ENCODE measurements around the gene HOXA2. TPM values are rescaled to one million over a fixed set of nuclear protein-coding genes. Genes with fewer than 3 reads are reported as not detected.

The HOXA2 gene
- total RNA-seq, 1 donor from 2014 or later, result 2.0 TPM

DNA sequence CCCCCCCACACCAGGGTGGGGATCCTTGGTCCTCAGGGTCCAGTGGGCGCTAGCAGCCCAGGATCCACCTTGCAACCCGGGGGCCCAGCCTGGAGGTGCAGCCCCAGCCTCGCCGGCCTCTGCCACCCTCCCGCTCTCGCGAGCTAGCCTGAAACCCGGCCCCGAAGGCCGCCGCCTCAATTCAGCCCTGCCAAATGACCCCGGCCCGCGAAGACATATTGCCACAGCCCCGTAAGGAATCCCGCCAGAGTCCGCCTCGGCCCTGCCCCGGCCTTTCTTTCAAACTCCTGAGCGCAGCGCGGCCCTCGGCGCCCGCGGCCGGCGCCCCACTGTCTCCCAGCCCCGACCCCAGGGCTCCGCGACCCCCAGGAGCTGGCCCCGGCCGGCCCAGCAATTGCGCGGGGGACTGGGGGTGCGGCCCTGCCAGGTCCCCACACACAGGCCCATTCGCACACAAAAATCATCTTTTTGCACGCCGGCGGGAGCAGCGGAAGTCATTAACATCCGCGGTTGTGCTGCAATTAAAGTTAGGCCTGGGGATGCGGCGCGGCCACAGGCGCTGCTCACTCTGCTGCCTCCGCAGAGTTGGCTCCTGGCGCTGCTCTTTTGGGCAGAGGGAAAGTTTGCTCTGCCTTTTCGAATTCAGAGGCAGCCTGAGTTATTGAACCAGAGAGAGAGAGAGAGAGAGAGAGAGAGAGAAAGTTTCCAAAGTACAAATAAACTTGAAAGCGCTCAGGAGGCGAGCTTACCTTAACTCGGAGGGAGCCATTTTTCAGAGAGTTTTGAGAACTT, 37.0 kb upstream of the HOXA2 start:
- intact Hi-C loops (cut with DNase I), result no loop called here
- DNase-seq (ENCODE audit: extremely low spot score in 2 of 2), result no peak
- Histone ChIP-seq H3K9me3 (no peaks in the 10 kb centered on the region), H3K36me3 (peaks cover 0 to 9% of the 10 kb centered on the region in 2 donors), H3K4me3 (peak overlapping the region in 1 of 2 donors; percentile 23), H3K27ac (no peak overlapping the region), H3K4me1 (peaks cover 8% of the 10 kb centered on the region), H3K27me3 (no peaks in the 10 kb centered on the region)
- TF ChIP-seq POLR2AphosphoS5 (IDR thresholded peaks at IDR 0.05; ENCODE audit: insufficient read depth in 1 of 2, low read depth in 1 of 2) (no peak), POLR2A (IDR thresholded peaks at IDR 0.05) (no peak)
- TF ChIP-seq, protein P1, sequence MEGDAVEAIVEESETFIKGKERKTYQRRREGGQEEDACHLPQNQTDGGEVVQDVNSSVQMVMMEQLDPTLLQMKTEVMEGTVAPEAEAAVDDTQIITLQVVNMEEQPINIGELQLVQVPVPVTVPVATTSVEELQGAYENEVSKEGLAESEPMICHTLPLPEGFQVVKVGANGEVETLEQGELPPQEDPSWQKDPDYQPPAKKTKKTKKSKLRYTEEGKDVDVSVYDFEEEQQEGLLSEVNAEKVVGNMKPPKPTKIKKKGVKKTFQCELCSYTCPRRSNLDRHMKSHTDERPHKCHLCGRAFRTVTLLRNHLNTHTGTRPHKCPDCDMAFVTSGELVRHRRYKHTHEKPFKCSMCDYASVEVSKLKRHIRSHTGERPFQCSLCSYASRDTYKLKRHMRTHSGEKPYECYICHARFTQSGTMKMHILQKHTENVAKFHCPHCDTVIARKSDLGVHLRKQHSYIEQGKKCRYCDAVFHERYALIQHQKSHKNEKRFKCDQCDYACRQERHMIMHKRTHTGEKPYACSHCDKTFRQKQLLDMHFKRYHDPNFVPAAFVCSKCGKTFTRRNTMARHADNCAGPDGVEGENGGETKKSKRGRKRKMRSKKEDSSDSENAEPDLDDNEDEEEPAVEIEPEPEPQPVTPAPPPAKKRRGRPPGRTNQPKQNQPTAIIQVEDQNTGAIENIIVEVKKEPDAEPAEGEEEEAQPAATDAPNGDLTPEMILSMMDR (IDR thresholded peaks at IDR 0.05), result no peak

DNA sequence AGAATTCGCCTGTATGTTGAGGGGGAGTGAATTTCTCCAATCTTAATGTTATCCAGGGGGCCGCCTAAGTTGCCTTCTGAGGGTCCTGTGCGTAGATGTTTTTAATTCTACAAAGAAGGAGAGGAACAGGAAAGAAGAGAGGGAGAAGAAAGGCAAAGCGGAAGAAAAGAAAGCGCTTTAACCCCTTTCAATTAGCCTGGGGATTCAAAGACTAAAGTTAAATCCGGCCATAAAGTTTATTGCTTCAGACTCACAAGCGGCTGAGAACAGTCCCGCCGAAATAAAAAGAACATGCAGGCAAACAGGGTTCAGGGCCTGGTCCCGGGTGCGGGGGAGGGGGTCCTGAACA, 36.5 kb upstream of the HOXA2 start:
- Histone ChIP-seq H3K4me3 (no peak overlapping the region), H3K36me3 (peaks cover 0 to 4% of the 10 kb centered on the region in 2 donors), H3K27ac (no peak overlapping the region), H3K4me1 (peaks cover 8% of the 10 kb centered on the region), H3K27me3 (no peaks in the 10 kb centered on the region), H3K9me3 (no peaks in the 10 kb centered on the region)
- intact Hi-C loops (cut with DNase I), result no loop called here
- DNase-seq (ENCODE audit: extremely low spot score in 2 of 2), result no peak
- no peak for TF ChIP-seq POLR2A (IDR thresholded peaks at IDR 0.05)
- TF ChIP-seq, protein P1 (IDR thresholded peaks at IDR 0.05), result no peak

DNA sequence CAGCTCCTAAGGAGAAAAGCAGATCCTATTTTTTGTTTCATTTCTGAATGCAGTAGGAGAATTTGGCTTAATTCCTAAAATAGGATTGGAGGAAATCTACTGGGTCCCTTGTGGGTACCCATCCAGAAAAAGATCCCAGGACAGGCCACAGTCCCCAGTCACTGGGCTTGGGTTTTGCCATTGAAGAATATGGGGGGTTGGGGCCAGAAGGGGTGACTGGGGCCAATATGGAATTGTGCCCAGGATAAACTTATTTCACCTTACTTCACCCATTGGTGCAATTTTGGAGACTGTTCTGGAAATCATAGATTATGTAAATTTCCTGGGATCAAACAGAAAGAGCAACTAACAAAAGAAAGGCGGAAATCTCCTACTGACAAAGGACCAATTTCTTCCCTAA, 36.0 kb upstream of the HOXA2 start:
- intact Hi-C loops (cut with DNase I), result no loop called here
- H3K36me3 ChIP-seq, result peaks cover 0 to 4% of the 10 kb centered on the region in 2 donors
- no peaks in the 10 kb centered on the region for H3K9me3 ChIP-seq
- no peak overlapping the region for H3K27ac ChIP-seq
- H3K27me3 ChIP-seq, result no peaks in the 10 kb centered on the region
- TF ChIP-seq POLR2AphosphoS5 (IDR thresholded peaks at IDR 0.05; ENCODE audit: insufficient read depth in 1 of 2, low read depth in 1 of 2), result no peak
- no peak for TF ChIP-seq POLR2A (IDR thresholded peaks at IDR 0.05)
- TF ChIP-seq, protein P1 (IDR thresholded peaks at IDR 0.05), result no peak
- H3K4me1 ChIP-seq, result peaks cover 8% of the 10 kb centered on the region
- DNase-seq (ENCODE audit: extremely low spot score in 2 of 2), result no peak
- H3K4me3 ChIP-seq, result no peak overlapping the region

DNA sequence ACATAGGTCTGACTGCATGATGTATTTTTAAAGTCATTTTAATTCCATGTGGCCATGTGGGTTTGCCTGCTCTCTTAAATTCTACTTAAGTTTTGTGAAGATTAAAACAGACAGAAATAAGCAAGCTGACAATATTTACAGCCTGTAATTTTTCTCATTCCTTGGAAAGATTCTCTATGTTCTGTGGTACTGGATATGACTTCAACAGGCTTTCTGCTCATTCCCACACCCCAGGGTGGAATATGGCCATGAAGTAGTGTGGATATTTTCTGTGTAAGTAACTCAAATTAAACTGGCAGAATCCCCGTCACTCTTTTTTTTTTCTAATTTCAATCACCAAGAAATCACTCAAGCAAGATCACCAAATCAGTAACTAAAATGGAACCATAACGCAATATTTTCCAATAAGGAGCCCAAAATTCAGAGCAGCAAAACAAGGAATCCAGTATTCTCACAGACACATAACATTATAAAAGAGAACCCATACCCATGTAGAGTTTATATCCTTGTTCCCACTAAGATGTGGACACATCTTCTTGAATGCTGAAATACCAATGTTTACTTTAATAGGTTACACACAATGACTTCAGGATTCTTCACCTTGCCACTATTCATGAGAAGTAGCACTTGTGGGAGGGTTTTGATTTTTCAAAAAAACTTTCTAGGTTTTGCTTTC, 35.3 kb upstream of the HOXA2 start:
- H3K4me1 ChIP-seq, result peaks cover 4% of the 10 kb centered on the region
- peaks cover 0 to 4% of the 10 kb centered on the region in 2 donors for H3K36me3 ChIP-seq
- intact Hi-C loops (cut with DNase I), result no loop called here
- no peaks in the 10 kb centered on the region for H3K27me3 ChIP-seq
- no peaks in the 10 kb centered on the region for H3K9me3 ChIP-seq
- no peak for DNase-seq (ENCODE audit: extremely low spot score in 2 of 2)
- TF ChIP-seq, protein P1 (IDR thresholded peaks at IDR 0.05), result no peak
- TF ChIP-seq POLR2AphosphoS5 (IDR thresholded peaks at IDR 0.05; ENCODE audit: insufficient read depth in 1 of 2, low read depth in 1 of 2) (no peak), POLR2A (IDR thresholded peaks at IDR 0.05) (no peak)
- no peak overlapping the region for H3K27ac ChIP-seq
- no peak overlapping the region for H3K4me3 ChIP-seq

DNA sequence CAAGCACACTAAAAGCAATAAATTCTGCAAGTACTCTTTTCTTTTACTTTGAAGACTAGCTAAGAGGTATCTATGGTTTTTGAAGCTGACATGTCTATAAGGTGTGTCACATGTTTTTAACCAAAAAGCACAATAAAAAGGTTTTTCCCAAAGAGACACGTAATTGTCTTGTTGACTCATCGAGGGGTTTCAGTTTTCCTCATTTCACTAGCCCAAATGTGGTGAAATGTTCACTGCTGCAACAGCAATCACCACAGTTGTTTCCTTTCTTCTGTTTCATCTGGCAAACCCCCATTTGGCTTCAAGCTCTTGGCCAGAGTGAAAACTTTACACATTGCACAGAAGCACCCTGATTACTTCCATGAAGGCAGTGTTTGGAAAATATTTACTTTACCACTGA, 31.9 kb upstream of the HOXA2 start:
- H3K4me1 ChIP-seq, result peaks cover 14% of the 10 kb centered on the region
- no peaks in the 10 kb centered on the region for H3K27me3 ChIP-seq
- no peak for DNase-seq (ENCODE audit: extremely low spot score in 2 of 2)
- H3K9me3 ChIP-seq, result no peaks in the 10 kb centered on the region
- TF ChIP-seq, protein P1 (IDR thresholded peaks at IDR 0.05), result no peak
- intact Hi-C loops (cut with DNase I), result no loop called here
- H3K36me3 ChIP-seq, result no peaks in the 10 kb centered on the region
- H3K4me3 ChIP-seq, result no peak overlapping the region
- H3K27ac ChIP-seq, result no peak overlapping the region
